Lower lobe of right lung (tissue), 2 donors: ENCODE results near the gene RNF141. TPM values are rescaled to one million over a fixed set of nuclear protein-coding genes. Genes with fewer than 3 reads are reported as not detected.

Source experiments
- ATAC-seq, 2 donors: fragments of 200-7000 bp; cut with Tn5 transposase; one replicate each; pipeline ENCODE4 v1.9.1; 2020 to 2022; ENCODE audit warnings: mild to moderate bottlenecking in 2 of 2, moderate library complexity in 2 of 2
- DNase-seq: peaks from one replicate; pipeline ENCODE4 v3.0.0-alpha.2; 2020
- H3K27ac ChIP-seq: fragments of 200-600 bp; one replicate; pipeline ENCODE4 v1.8.0; 2022
- H3K27me3 ChIP-seq: fragments of 200-600 bp; one replicate; pipeline ENCODE4 v1.8.0; 2022; ENCODE audit warnings: low read depth
- H3K36me3 ChIP-seq: fragments of 200-600 bp; one replicate; pipeline ENCODE4 v1.8.0; 2022; ENCODE audit warnings: mild to moderate bottlenecking
- H3K4me1 ChIP-seq: fragments of 200-600 bp; one replicate; pipeline ENCODE4 v1.8.0; 2022
- H3K4me3 ChIP-seq: fragments of 200-600 bp; one replicate; pipeline ENCODE4 v1.8.0; 2022; ENCODE audit warnings: mild to moderate bottlenecking
- H3K9me3 ChIP-seq: fragments of 200-600 bp; one replicate; pipeline ENCODE4 v1.8.0; 2022
- intact Hi-C: fragments of 100-400 bp; cut with DNase I; formaldehyde crosslinking; loops from one replicate; pipeline ENCODE4 v1.11.0; 2022
- total RNA-seq: library from RNA; stranded (reverse); fragmentation: NEBNext Ultra II Directional; extraction: Animal tissue kit (Norgen Biotek cat#: 25700); gene quantifications from one replicate; pipeline ENCODE4 v1.2.1, GENCODE V29; 2021
- TF ChIP-seq, protein P1 (sequence below): fragments of 200-600 bp; IDR thresholded peaks from one replicate; pipeline ENCODE4 v1.8.0; 2022; ENCODE audit warnings: antibody characterized with exemption, mild to moderate bottlenecking
- donor health status: DM: no; HTN: yes; CAD: no; lungs with severe emphysema.

The RNF141 gene
- total RNA-seq, 1 donor from 2014 or later: 55.2 TPM

DNA sequence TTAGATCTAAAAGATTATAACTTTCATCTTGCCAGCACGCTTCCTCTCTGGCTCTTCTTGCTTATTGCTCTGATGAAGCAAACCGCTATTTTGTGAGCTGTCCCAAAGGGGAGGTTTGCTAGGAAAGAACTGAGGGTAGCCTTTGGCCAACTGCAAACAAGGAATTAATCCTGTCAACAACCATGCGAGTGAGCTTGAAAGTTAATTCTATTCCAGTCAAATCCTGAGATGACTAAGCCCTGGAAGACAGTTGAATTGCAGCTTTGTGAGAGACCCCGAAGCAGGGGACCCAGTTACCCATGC, 10.3 kb upstream of the RNF141 start:
- TF ChIP-seq, protein P1, sequence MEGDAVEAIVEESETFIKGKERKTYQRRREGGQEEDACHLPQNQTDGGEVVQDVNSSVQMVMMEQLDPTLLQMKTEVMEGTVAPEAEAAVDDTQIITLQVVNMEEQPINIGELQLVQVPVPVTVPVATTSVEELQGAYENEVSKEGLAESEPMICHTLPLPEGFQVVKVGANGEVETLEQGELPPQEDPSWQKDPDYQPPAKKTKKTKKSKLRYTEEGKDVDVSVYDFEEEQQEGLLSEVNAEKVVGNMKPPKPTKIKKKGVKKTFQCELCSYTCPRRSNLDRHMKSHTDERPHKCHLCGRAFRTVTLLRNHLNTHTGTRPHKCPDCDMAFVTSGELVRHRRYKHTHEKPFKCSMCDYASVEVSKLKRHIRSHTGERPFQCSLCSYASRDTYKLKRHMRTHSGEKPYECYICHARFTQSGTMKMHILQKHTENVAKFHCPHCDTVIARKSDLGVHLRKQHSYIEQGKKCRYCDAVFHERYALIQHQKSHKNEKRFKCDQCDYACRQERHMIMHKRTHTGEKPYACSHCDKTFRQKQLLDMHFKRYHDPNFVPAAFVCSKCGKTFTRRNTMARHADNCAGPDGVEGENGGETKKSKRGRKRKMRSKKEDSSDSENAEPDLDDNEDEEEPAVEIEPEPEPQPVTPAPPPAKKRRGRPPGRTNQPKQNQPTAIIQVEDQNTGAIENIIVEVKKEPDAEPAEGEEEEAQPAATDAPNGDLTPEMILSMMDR: no peak
- ATAC-seq (no peak), DNase-seq (no peak)
- Histone ChIP-seq H3K36me3 (no peaks in the 10 kb centered on the region), H3K27ac (no peak overlapping the region), H3K4me3 (no peak overlapping the region), H3K27me3 (no peaks in the 10 kb centered on the region), H3K4me1 (no peaks in the 10 kb centered on the region), H3K9me3 (peaks cover 2% of the 10 kb centered on the region)
- intact Hi-C loops: no loop called here

DNA sequence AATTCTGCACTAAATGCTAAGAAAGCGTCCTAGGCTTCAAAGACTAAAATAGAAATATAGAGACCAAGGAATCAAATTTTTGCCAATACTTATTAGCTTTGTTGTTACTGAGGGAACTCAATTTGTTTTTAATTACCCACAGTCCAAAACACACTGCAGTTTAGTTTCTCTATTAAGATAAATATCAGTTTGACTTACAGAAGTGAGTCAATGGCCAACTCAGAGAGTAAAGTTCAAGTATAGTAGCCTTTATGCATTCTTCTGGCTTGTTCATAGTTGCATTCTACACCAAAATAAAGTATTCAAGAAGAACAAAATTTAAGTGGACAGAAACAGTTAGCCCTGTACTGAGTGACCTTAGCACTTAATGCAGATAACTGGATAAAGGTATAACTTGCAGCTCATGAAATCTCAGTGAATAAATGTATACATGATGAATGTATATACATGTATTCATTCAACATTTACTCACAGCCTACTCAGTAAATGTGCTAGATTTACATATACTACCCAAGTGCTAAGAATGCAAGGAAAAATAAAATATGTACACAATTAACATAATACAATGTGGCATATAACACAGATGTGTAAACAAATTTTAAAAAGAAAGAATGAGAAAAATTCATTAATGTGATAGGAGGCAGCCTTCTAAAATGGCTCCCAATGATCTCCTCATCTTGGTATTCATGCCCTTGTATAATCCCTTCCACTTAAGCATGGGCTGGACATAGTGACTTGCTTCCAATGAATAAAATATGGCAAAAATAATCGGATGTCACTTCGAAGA, 9.7 kb upstream of the RNF141 start:
- TF ChIP-seq, protein P1: no peak
- Histone ChIP-seq H3K9me3 (peaks cover 2% of the 10 kb centered on the region), H3K4me1 (no peaks in the 10 kb centered on the region), H3K4me3 (no peak overlapping the region), H3K36me3 (no peaks in the 10 kb centered on the region), H3K27ac (no peak overlapping the region), H3K27me3 (no peaks in the 10 kb centered on the region)
- ATAC-seq (no peak), DNase-seq (no peak)
- intact Hi-C loops: no loop called here

DNA sequence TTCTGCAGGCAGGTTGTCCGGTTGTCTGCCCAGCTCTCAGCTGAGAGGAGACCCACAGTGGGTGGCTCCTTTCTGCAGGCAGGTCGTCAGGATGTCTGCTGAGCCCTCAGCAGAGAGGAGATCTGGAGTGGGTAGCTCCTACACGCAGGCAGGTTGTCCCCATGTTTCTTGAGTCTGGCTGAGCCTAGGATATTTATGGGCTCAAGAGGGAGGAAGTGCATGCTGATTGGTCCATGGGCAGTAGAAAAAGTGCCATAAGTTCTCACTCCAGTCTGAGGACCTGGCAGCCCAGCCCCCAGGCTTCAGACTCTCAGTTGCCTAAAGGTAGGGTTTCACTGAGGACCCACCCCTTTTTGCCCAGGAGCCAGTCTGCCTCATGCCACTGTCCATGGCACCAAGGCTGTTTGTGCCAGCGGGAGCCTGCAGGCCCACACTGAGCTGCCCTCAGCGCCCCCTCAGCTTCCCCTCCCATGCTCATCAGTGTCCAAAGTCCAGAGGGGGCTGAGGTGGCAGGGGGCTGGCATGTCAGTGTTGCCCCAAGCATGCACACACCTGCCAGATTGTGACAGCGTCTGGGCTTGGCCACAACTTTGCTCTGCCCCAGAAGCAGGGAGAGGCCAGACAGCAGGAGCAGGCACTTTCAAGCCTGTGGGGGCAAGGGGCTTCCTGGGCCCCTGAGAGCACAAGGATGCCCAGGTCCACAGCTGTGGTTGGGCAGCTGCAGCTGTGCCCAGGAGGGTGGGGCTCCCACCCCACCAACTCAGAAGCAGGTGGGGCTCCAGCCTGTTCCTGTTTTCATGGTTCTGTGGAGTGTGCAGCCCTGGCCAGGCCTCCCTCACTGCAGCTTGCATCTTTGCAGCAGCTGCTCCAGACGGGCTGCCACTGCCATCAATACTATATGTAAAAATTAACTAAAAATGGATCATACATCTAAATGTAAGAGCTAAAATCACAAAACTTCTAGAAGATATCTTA, 3.8 kb upstream of the RNF141 start:
- intact Hi-C loops: no loop called here

DNA sequence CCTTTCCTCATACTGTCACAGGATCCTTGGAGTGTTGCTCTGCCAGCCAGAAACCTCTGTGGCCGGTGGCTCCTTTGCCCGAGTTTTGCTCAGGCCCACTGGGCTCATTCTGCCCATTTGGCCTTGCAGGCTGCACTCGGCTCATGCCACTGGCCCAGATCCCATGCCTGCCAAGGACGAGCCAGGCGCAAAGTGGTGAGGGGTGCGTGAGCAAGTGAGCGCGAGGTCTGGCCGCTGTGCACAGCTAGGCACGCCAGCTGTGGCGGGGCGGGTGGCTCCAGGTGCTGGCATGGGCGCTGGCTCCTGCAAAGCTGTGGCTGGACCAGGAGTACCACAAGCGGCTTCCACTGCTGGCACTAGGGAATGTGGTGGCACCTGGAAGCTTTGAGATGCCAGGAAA, 2.8 kb upstream of the RNF141 start:
- no peak for ATAC-seq
- Histone ChIP-seq H3K27me3 (no peaks in the 10 kb centered on the region), H3K36me3 (no peaks in the 10 kb centered on the region), H3K4me1 (peaks cover 9% of the 10 kb centered on the region), H3K9me3 (no peaks in the 10 kb centered on the region), H3K27ac (no peak overlapping the region), H3K4me3 (no peak overlapping the region)
- DNase-seq: no peak
- intact Hi-C loops: no loop called here
- TF ChIP-seq, protein P1: no peak

More for the DNA sequence above, 3.8 kb upstream of the RNF141 start:
- Histone ChIP-seq H3K4me3 (no peak overlapping the region), H3K9me3 (no peaks in the 10 kb centered on the region), H3K27ac (no peak overlapping the region), H3K27me3 (no peaks in the 10 kb centered on the region), H3K4me1 (peaks cover 6% of the 10 kb centered on the region), H3K36me3 (no peaks in the 10 kb centered on the region)
- DNase-seq (no peak), ATAC-seq (no peak)
- TF ChIP-seq, protein P1: no peak

DNA sequence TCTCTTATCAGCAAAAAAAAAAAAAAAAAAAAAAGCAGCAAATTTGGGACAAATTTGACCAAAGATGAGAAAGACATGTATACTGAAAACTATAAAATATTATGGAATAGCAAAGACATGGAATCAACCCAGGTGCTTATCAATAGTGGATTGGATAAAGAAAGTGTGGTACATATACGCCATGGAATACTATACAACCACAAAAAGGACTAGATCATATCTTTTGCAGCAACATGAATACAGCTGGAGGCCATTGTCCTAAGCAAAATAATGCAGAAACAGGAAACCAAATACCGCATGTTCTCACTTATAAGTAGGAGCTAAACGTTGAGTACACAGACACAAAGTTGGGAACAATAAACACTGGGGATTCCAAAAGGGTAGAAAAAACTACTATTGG, 1.8 kb upstream of the RNF141 start:
- Histone ChIP-seq H3K27ac (no peak overlapping the region), H3K4me1 (peaks cover 9% of the 10 kb centered on the region), H3K4me3 (no peak overlapping the region), H3K36me3 (no peaks in the 10 kb centered on the region), H3K9me3 (no peaks in the 10 kb centered on the region), H3K27me3 (no peaks in the 10 kb centered on the region)
- ATAC-seq: no peak
- intact Hi-C loops: no loop called here
- no peak for DNase-seq
- TF ChIP-seq, protein P1: no peak
